ENCODE measurements around the gene MAU2. TPM values are rescaled to one million over a fixed set of nuclear protein-coding genes. Genes with fewer than 3 reads are reported as not detected.

MAU2 gene
- total and polyA plus RNA-seq, 2 of the 13 experiments (the other 11 are each of a cell fraction or from before 2014, with no cell fraction given) = 16.8 to 33.8 TPM

DNA sequence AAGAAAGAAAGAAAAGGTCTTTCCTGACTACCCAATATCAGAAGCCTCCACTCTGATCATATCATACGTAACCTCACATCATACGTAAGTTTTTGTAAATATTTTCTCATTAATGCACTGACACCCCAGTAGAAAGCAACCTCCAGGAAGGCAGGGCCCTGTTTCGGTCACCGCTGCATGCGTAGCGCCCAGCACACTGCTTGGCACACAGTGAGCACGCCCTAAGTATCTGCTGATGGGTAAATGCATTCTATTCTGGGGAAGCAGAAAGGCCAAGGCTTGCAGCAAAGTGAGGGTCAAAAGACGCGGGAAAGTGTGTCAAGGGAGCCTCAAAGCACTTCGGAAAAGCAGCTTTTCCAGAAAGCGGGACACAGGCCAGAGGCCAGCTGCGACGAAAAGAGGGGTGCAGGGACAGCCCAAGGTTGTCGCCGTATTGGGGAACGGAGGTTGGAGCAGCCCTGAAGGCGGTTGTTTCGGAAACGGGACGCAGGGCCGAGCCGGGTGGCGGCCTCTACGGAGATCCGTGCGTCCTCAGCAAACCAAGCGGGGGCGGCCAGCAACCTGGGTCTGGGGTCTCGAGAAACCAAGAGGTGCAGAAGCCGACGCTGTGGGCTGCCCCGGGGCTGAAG lies 783 bp upstream of the MAU2 start (continued):
- TF ChIP-seq SUZ12 (IDR thresholded peaks at IDR 0.05; ENCODE audit: low read depth, low read length) (no peak), TBX3 (IDR thresholded peaks at IDR 0.05; ENCODE audit: borderline replicate concordance) (no peak), NRL (CRISPR knock-in tag; IDR thresholded peaks at IDR 0.05; ENCODE audit: borderline replicate concordance) (no peak), FOXK2 (IDR thresholded peaks at IDR 0.05) (no peak), HMGA1 (CRISPR knock-in tag; conservative IDR thresholded peaks at IDR 0.05) (no peak), ZBTB49 (CRISPR knock-in tag; IDR thresholded peaks at IDR 0.05; ENCODE audit: borderline replicate concordance) (no peak), HNRNPK (IDR thresholded peaks at IDR 0.05; ENCODE audit: low read depth, low read length, poor library complexity, severe bottlenecking) (no peak), ZNF30 (CRISPR knock-in tag; IDR thresholded peaks at IDR 0.05) (no peak), ZNF660 (CRISPR knock-in tag; IDR thresholded peaks at IDR 0.05; ENCODE audit: borderline replicate concordance, low read depth) (no peak), TAF1 (CRISPR knock-in tag; IDR thresholded peaks at IDR 0.05) (no peak), ZBTB40 (IDR thresholded peaks at IDR 0.05) (no peak), ZBTB40 (CRISPR knock-in tag; IDR thresholded peaks at IDR 0.05) (no peak), MXD4 (CRISPR knock-in tag; IDR thresholded peaks at IDR 0.05) (no peak), PBX2 (CRISPR knock-in tag; IDR thresholded peaks at IDR 0.05) (no peak), ZNF740 (CRISPR knock-in tag; IDR thresholded peaks at IDR 0.05) (no peak), TRIM22 (IDR thresholded peaks at IDR 0.05) (no peak)

Data from HepG2 (cell line).